Activated naive CD4-positive, alpha-beta T cell treated with anti-CD3 and anti-CD28 coated beads, Interleukin-2, amount 50 U/mL, for 72 hours (primary cell): ENCODE results near the gene NDUFS4. TPM values are rescaled to one million over a fixed set of nuclear protein-coding genes. Genes with fewer than 3 reads are reported as not detected.

Experiments
- ATAC-seq, 2 donors: fragments of 150-1000 bp; cut with Tn5 transposase; 2 replicates each; pipeline ENCODE4 v1.10.0; 2021; ENCODE audit warnings: mild to moderate bottlenecking in 2 of 2, moderate library complexity in 2 of 2
- DNase-seq, 2 donors: peaks; one replicate each; pipeline ENCODE4 v3.0.0; 2021 to 2022; ENCODE audit warnings: low spot score in 2 of 2
- H3K27ac Mint-ChIP-seq, 2 donors: one replicate each; pipeline ENCODE4 v1.8.0; 2022; ENCODE audit warnings: mild to moderate bottlenecking in 2 of 2, mixed read lengths in 2 of 2
- H3K36me3 Mint-ChIP-seq, 2 donors: one replicate each; pipeline ENCODE4 v1.8.0; 2022; ENCODE audit warnings: mixed read lengths in 2 of 2
- H3K9me3 Mint-ChIP-seq, 2 donors: one replicate each; pipeline ENCODE4 v1.8.0; 2022; ENCODE audit warnings: mixed read lengths in 2 of 2
- total RNA-seq, 2 donors: library from RNA; stranded (reverse); gene quantifications; one replicate each; pipeline ENCODE4 v1.2.3, GENCODE V29; 2022

Gene NDUFS4
- total RNA-seq, 2 donors from 2014 or later = 60.6 to 64.1 TPM

DNA sequence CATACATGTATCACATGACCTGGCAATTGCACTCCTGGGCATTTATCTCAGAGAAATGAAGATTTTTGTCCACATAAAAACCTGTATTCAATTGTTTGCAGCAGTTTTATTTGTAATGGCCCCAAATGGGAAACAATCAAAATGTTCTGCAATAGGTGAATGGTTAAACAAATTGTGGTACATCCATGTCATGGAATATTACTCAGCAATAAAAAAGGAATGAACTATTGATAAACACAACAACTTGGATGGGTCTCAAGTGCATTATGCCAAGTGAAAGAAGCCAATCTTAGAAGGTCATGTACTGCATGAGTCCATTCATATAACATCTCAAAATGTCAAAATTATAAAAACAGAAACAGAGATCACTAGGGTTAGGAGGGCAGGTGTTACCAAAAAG lies 1.5 kb upstream of the NDUFS4 start:
- Mint-ChIP-seq H3K9me3 (peaks cover 0 to 6% of the 10 kb centered on the region in 2 donors), H3K27ac (no peak overlapping the region), H3K36me3 (peaks cover 12 to 26% of the 10 kb centered on the region in 2 donors)
- DNase-seq (no peak), ATAC-seq (no peak)

DNA sequence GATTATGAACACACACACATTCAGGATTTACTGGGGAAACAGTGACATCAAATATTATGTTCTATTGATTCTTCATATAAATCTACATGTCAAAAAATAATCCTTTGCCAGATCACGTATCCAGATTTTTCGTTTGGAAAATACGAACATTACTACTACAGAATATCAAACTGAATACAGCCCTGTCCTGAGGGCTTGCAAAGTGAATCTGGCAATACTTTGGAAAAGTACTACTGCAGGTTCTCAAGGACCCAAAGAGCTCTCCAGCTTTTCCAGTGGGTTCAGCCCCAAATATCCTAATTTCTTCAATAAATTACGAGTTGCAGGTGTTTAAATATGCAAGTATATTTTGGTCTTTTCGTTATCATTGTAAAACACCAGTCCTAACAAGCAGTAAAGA lies 411 bp upstream of the NDUFS4 start:
- Mint-ChIP-seq H3K9me3 (peaks cover 0 to 6% of the 10 kb centered on the region in 2 donors), H3K27ac (peak overlapping the region in 1 of 2 donors; percentile 94), H3K36me3 (peaks cover 12 to 26% of the 10 kb centered on the region in 2 donors)
- ATAC-seq = peak; percentile 6 to 28
- no peak for DNase-seq

DNA sequence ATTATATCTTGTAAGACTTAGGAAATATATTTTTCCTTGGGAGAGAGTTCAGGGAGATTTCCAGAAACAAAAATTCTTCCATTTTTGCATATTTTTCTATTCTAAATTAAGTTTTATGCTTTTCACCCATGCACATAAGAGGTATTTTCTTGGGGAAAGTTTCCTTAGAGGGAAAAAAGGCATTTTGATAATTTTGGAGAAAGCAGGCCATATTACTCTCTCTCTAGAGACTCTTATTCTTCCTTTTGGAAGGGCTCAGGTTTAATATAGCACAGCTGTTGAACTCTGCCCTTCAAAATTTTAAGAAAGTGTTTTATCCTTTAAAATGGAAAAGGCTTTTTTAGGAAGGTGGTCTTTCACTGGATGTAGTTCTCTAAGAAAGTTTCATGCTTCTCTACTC lies 8.0 kb downstream of the NDUFS4 start:
- no peak overlapping the region for H3K27ac Mint-ChIP-seq
- no peaks in the 10 kb centered on the region for H3K36me3 Mint-ChIP-seq
- no peak for DNase-seq
- no peaks in the 10 kb centered on the region for H3K9me3 Mint-ChIP-seq
- no peak for ATAC-seq

DNA sequence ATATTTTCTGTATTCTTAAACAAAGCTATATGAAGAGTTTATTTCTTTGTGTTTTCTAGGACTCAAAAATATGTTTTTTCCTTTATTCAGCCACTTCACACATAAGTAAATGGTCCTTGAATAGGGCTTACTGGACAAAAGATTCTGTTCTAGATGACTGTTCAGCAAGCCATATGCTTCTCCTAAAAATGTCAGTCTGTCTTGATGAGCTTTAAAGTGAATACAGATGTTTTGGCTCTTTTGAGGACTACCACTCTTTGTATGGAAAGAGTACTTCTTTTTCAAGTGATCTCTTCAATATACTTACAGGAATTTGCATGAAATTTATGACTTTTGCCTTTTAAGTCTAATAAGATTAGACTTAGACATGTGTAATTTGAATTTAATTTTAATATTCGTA lies 8.4 kb downstream of the NDUFS4 start:
- Mint-ChIP-seq H3K9me3 (no peaks in the 10 kb centered on the region), H3K27ac (no peak overlapping the region)

DNA sequence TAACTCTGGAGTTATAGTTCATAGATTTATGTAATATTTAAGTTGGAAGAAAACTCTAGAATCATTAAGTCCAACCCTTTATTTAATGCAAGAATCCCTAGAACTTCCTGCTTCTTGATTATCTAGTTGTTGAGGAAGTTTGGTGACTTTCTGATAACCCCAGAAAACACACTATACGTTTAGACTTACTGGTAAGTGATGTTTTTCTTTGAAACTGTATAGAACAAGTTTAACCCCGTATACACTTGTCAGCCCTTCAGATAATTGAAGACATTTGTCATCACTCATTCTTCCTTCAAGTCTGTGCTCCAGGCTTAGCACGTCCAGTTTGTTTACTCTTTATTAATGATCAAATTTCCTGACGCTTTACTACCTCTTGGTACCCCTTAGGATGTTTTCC lies 9.0 kb downstream of the NDUFS4 start:
- no peak for ATAC-seq
- H3K9me3 Mint-ChIP-seq = no peaks in the 10 kb centered on the region

More for the DNA sequence above, 8.4 kb downstream of the NDUFS4 start:
- no peak for ATAC-seq
- DNase-seq = no peak
- H3K36me3 Mint-ChIP-seq = no peaks in the 10 kb centered on the region

DNA sequence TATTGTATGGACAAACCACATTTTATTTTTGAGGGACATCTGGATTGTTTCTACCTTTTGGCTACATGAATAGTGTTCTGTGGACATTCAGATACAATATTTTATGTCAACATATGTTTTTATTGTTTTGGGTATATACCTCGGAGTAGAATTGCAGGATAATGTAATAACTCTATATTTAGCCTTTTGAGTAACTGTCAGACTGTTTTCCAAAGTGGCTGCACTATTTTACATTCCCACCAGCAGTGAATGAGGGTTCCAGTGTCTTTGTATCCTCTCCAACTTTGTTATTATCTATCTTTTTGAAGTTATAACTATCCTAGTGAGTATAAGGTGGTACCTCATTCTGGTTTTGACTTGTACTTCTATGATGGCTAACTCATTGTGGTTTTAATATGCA lies 11.0 kb downstream of the NDUFS4 start:
- no peak for ATAC-seq
- H3K9me3 Mint-ChIP-seq = no peaks in the 10 kb centered on the region
- DNase-seq = no peak
- no peak overlapping the region for H3K27ac Mint-ChIP-seq
- no peaks in the 10 kb centered on the region for H3K36me3 Mint-ChIP-seq

More for the DNA sequence above, 9.0 kb downstream of the NDUFS4 start:
- no peak for DNase-seq
- H3K36me3 Mint-ChIP-seq = no peaks in the 10 kb centered on the region
- no peak overlapping the region for H3K27ac Mint-ChIP-seq

DNA sequence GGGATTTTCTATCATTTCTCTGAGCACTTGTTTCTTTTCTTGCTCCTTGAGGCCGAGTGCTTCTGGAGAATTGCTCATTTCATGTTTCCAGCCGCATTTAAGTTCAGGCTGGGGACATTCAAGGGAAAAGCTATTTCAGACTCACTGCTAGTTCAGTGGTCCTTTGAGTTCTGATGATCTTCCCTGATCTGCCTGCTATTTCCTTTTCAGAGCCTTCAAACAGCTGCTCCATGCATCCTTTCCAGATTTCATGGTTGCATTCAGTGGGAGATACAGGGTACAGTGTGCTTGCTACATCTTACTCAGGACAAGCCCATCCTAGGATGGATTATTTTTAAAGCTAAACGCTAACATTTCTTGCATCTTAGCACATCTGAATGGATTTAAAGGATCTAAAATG lies 14.7 kb downstream of the NDUFS4 start:
- DNase-seq = no peak
- Mint-ChIP-seq H3K27ac (no peak overlapping the region), H3K36me3 (no peaks in the 10 kb centered on the region), H3K9me3 (no peaks in the 10 kb centered on the region)
- no peak for ATAC-seq

DNA sequence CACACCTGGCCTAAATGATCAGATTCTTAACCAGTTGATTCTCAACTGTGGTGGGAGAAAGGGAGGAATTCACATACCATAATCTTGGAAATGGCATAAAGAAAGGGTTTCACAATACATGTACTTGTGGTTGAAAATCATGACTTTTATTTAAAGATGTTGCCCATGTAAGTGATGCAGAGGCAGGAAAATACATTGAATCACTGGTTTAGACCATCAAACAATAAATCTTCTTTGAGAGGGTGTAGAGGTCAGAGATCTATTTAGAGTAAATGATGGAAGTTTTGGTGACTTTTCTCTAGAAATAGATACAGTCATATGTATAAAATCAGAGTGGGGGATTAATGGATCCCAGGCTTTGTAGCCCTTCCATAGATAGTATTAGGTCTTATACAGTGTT lies 15.4 kb downstream of the NDUFS4 start:
- H3K27ac Mint-ChIP-seq = no peak overlapping the region

DNA sequence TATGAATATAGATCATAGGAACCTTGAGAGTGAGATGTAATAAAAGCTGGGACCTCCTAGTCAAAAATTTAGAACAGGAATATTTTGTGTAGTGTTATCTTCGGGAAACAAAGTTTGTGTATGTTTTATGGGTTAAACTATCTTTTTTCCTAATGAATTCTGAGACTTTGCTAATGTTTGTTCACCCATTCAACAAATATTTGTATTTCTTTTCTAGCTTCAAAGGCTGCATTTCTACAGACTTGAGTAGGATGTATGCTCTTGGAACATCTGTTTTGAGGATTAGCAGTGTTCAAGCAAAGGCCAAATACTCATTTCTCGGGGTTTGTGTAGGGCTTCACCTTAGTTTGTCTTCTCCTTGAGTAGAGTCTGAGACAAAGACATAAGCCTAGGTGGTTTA lies 16.2 kb downstream of the NDUFS4 start:
- no peaks in the 10 kb centered on the region for H3K9me3 Mint-ChIP-seq
- H3K27ac Mint-ChIP-seq = no peak overlapping the region
- ATAC-seq = no peak
- DNase-seq = no peak
- H3K36me3 Mint-ChIP-seq = no peaks in the 10 kb centered on the region

More for the DNA sequence above, 15.4 kb downstream of the NDUFS4 start:
- ATAC-seq (no peak), DNase-seq (no peak)
- H3K9me3 Mint-ChIP-seq = no peaks in the 10 kb centered on the region
- H3K36me3 Mint-ChIP-seq = no peaks in the 10 kb centered on the region

DNA sequence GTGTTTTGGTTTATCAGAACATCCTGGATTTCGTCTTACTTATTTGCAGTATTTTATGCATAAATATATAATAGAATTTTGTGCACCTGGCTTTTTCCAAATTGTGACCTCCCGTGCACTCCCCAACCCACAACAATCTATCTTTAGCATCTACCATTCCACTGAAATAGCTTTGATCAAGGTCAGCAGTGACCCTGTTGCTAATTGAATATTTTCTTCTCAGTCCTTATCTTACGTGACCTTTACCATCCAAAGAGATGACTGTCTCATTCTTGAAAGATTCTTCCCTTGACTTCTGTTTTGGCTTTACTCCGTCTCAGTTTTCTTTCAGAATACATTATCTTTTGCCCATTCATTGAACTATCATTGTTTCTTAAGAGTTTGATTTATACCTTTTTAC lies 18.4 kb downstream of the NDUFS4 start:
- ATAC-seq (no peak), DNase-seq (no peak)
- Mint-ChIP-seq H3K36me3 (no peaks in the 10 kb centered on the region), H3K9me3 (no peaks in the 10 kb centered on the region), H3K27ac (no peak overlapping the region)

DNA sequence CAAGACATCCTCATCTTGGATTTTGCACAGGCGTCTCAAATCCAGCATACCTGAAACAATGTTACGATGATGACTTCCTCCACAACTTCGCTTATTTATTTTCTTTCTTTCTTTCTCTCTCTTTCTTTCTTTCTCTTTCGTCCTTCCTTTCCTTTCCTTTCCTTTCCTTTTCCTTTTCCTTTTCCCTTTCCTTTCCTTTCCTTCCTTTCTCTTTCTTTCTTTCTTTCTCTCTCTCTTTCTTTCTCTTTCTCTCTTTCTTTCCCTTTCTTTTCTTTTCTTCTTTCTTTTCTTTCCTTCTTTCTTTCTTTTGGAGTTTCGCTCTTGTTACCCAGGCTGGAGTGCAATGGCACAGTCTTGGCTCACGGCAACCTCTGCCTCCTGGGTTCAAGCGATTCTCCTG lies 20.1 kb downstream of the NDUFS4 start:
- H3K9me3 Mint-ChIP-seq = no peaks in the 10 kb centered on the region

DNA sequence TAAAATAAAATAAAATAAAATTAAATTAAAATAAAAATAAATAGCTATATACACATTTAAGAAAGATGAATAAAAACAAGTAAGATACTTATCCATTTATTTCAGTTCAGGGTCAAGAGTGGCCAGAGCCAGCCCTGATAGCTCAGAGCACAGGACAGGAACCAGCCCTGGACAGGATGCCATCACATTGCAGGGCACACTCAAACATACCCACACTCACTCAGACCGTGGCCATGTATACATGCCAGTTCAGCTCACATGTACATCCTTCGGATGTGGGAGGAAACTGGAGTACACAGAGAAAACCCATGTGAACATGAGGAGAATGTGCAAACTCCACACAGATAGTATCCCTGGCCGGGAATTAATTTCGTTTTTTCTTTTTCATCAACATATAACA lies 21.8 kb downstream of the NDUFS4 start:
- Mint-ChIP-seq H3K36me3 (no peaks in the 10 kb centered on the region), H3K9me3 (no peaks in the 10 kb centered on the region), H3K27ac (no peak overlapping the region)
- ATAC-seq = no peak
- DNase-seq = no peak

More for the DNA sequence above, 20.1 kb downstream of the NDUFS4 start:
- DNase-seq (no peak), ATAC-seq (no peak)
- peak overlapping the region in 1 of 2 donors; percentile 56 for H3K27ac Mint-ChIP-seq
- no peaks in the 10 kb centered on the region for H3K36me3 Mint-ChIP-seq

DNA sequence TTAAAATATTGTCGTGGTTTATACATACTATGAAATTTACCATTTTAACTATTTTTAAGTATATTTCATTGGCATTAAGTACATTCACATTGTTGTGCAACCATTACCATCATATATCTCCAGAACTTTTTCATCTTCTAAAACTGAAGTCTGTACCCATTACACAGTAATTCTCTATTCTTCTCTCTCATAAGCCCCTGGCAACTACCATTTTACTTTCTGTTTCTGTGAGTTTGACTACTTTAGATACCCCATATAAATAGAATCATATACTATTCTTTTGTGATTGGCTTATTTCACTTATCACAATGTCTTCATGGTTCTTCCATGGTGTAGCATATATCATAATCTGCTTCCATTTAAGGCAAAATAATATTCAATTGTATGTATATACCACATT lies 30.3 kb downstream of the NDUFS4 start:
- ATAC-seq (no peak), DNase-seq (no peak)
- Mint-ChIP-seq H3K9me3 (peaks cover 0 to 5% of the 10 kb centered on the region in 2 donors), H3K36me3 (no peaks in the 10 kb centered on the region), H3K27ac (no peak overlapping the region)

DNA sequence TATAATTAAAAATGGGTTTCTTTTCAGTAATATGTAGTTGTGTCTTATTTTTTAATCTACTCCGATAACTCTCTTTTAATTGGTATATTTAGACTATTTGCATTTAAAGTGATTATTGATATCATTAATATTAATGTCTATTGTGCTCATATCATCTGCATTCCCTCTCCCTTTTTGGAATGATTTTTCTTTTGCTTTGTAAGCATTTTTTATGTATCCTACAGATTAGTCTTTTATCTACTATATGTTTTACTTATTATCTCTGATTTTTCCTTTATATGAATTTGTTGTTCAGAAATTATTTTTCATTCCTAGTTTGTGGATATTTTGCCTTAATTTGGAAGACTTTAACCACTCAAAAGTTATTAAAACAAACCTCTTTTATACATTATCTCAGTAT lies 34.0 kb downstream of the NDUFS4 start:
- no peak overlapping the region for H3K27ac Mint-ChIP-seq
- ATAC-seq (no peak), DNase-seq (no peak)
- peaks cover 6 to 13% of the 10 kb centered on the region in 2 donors for H3K36me3 Mint-ChIP-seq
- H3K9me3 Mint-ChIP-seq = peaks cover 4 to 5% of the 10 kb centered on the region in 2 donors

DNA sequence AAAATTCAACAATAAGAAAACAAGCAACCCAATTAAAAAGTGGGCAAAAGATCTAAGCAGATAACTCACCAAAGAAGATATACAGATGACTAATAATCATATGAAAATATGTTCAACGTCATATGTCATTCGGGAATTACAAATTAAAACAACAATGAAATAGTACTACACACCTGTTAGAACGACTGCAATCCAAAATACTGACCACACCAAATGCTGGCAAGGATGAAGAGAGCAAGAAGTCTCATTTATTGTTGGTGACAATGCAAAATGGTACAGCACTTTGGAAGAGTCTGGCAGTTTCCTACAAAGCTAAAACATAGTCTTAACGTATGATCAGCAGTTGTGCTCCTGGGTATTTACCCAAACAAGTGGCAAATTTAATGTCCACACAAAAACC lies 37.5 kb downstream of the NDUFS4 start:
- ATAC-seq = no peak
- peaks cover 6 to 13% of the 10 kb centered on the region in 2 donors for H3K36me3 Mint-ChIP-seq
- no peak overlapping the region for H3K27ac Mint-ChIP-seq
- no peak for DNase-seq
- peaks cover 4 to 5% of the 10 kb centered on the region in 2 donors for H3K9me3 Mint-ChIP-seq

DNA sequence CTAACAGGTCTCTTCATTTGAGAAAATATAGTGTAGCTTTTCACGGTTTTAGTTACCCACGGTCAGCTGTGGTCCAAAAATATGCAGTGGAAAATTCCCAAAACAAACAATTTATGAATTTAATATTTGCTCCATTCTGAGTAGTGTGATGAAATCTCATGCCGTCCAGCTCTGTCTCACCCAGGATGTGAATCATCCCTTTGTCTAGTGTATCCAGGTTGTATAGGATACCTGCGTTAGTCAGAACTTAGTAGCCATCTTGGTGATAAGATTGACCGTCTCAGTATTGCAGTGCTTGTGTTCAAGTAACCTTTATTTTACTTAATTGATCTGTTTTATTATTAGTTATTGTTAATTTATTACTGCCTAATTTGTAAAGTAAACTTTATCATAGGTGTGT lies 41.1 kb downstream of the NDUFS4 start:
- Mint-ChIP-seq H3K36me3 (peaks cover 19 to 32% of the 10 kb centered on the region in 2 donors), H3K27ac (no peak overlapping the region), H3K9me3 (peaks cover 0 to 4% of the 10 kb centered on the region in 2 donors)
- ATAC-seq (no peak), DNase-seq (no peak)

DNA sequence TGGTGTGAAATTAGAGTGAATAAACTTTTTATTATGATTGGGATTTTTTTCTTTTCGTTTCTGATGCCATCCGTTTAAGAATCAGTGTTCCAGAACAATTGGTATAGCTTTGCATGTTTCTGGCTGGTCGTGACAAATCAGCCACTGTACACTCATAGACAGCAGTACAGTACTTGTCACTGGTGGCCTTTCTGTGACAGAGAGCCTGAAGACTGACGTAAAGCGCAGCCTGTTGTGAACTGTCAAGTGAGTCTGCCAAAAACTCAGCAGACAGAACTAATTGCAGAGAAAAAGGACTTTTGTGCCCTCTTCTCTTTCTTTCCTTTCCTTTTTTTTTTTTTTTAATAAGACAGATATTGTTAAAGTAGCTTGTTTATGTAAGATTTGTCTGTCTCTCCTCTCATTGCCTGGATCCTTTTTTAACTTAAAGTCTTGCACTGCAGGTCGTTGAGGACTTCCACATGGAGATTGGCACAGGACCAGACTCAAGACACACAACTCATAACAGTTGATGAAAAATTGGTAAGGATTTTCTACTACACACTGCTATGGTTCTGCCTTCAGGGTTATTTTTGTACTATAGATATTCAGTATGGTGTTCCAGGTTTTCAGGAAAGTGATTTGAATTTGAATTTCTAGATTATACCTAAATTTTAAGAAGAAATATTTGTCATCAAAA lies 42.7 kb downstream of the NDUFS4 start:
- no peak for DNase-seq
- ATAC-seq = no peak
- Mint-ChIP-seq H3K27ac (no peak overlapping the region), H3K36me3 (peaks cover 20 to 24% of the 10 kb centered on the region in 2 donors), H3K9me3 (no peaks in the 10 kb centered on the region)

DNA sequence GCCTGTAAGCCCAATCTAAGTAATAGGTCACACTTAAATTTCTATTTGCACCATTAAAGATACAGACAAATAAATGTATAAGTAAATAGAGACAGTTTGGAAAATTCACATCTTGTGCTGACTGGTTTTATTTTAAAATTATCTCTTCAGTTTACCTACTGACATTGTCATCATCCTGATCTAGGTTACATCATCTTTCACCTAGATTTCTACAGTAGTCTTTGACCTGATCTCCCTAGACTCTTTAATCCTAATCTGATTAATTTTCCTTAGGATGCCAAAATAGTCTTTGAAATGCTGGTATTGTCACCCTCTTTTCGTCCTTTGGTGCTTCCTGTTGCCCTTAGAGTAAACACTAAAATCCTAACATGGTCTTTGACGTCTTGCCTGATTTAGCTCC lies 43.9 kb downstream of the NDUFS4 start:
- H3K36me3 Mint-ChIP-seq = peaks cover 25 to 33% of the 10 kb centered on the region in 2 donors
- ATAC-seq (no peak), DNase-seq (no peak)
- H3K27ac Mint-ChIP-seq = peak overlapping the region in 1 of 2 donors; percentile 65
- H3K9me3 Mint-ChIP-seq = peaks cover 0 to 3% of the 10 kb centered on the region in 2 donors
